ENCODE data around the gene MTA2. TPM values are rescaled to one million over a fixed set of nuclear protein-coding genes. Genes with fewer than 3 reads are reported as not detected.
A peak's percentile ranks its signal among the peaks of the same experiment; 100 is the strongest.
"Not testable (repeated sequence)": the region's sequence is repeated elsewhere in the genome, so short reads cannot be mapped to it uniquely, and the experiment has no call there.

The MTA2 gene
- 100 to 1,000 TPM in 3 of 7 donors, 10 to 100 TPM in 4; 41.5 to 130 (median 89.8) TPM for total RNA-seq
- 10 to 100 TPM; 54.2 to 90.4 TPM for polyA plus RNA-seq
- long read RNA-seq, donor 1, transcript MTA2-201 (18 exons, 3,058 nt), result major isoform, 28 of 55 reads
- long read RNA-seq, donor 1, partial matches to known transcripts, result 19 of 55 reads
- long read RNA-seq, donor 1, other reads (novel, unspliced or antisense), result 5 of 55 reads
- long read RNA-seq, donor 2, transcript MTA2-201 (18 exons, 3,058 nt), result major isoform, 5 of 94 reads
- long read RNA-seq, donor 2, partial matches to known transcripts, result 88 of 94 reads
- long read RNA-seq, donor 2, other reads (novel, unspliced or antisense), result 0 of 94 reads
- long read RNA-seq, donor 3, transcript MTA2-201 (18 exons, 3,058 nt), result major isoform, 17 of 34 reads
- long read RNA-seq, donor 3, partial matches to known transcripts, result 12 of 34 reads
- long read RNA-seq, donor 3, other reads (novel, unspliced or antisense), result 4 of 34 reads

- H3K4me1 ChIP-seq (ENCODE audit: insufficient read depth), result peaks cover 9% of the 10 kb centered on the region
Observed at GRCh38 chr11:62601372-62602140, at the start of gene MTA2. TSS of gene MTA2 (minus strand) at chr11:62601865. CDS start at chr11:62601450, 415 bp downstream.

GRCh38 chr11:62650283-62650682, 48.6 kb upstream of the MTA2 start:
- H3K27me3 ChIP-seq; H3K4me1 ChIP-seq (ENCODE audit: insufficient read depth); H3K36me3 ChIP-seq; H3K27ac ChIP-seq; H3K9me3 ChIP-seq; H3K4me3 ChIP-seq; DNase-seq; intact Hi-C loops (cut with DNase I): not testable (repeated sequence)
- WGBS, 3 donors, result 90 to 96% (median 92%) methylated on average over 12 of the region's 12 CpGs

More at GRCh38 chr11:62601372-62602140, at the start of gene MTA2:
- 0 to 1% (median 0%) methylated on average over 55 to 83 of the region's 83 CpGs for WGBS, 3 donors
- peak within 1 kb of the TSS; percentile 91 to 95 for H3K27ac ChIP-seq
- H3K36me3 ChIP-seq, result no peaks in the 10 kb centered on the region
- peak; percentile 98 to 100 (median 99) for DNase-seq
- intact Hi-C loops (cut with DNase I), result no loop called here
- H3K27me3 ChIP-seq, result no peaks in the 10 kb centered on the region
- peak within 1 kb of the TSS; percentile 81 for H3K4me3 ChIP-seq
- TF ChIP-seq EP300 (IDR thresholded peaks at IDR 0.05) (no peak), POLR2A (IDR thresholded peaks at IDR 0.05) (peak; percentile 59)
- H3K9me3 ChIP-seq, result no peaks in the 10 kb centered on the region

- intact Hi-C loops (cut with DNase I), result no loop called here
- peaks cover 2% of the 10 kb centered on the region for H3K36me3 ChIP-seq
- DNase-seq, result no peak
- peaks cover 8% of the 10 kb centered on the region for H3K4me1 ChIP-seq (ENCODE audit: insufficient read depth)
- no peak overlapping the region for H3K4me3 ChIP-seq
- WGBS, 3 donors, result 82 to 87% (median 87%) methylated on average over 11 of the region's 11 CpGs
- no peak overlapping the region for H3K27ac ChIP-seq
- TF ChIP-seq, protein P1, sequence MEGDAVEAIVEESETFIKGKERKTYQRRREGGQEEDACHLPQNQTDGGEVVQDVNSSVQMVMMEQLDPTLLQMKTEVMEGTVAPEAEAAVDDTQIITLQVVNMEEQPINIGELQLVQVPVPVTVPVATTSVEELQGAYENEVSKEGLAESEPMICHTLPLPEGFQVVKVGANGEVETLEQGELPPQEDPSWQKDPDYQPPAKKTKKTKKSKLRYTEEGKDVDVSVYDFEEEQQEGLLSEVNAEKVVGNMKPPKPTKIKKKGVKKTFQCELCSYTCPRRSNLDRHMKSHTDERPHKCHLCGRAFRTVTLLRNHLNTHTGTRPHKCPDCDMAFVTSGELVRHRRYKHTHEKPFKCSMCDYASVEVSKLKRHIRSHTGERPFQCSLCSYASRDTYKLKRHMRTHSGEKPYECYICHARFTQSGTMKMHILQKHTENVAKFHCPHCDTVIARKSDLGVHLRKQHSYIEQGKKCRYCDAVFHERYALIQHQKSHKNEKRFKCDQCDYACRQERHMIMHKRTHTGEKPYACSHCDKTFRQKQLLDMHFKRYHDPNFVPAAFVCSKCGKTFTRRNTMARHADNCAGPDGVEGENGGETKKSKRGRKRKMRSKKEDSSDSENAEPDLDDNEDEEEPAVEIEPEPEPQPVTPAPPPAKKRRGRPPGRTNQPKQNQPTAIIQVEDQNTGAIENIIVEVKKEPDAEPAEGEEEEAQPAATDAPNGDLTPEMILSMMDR (IDR thresholded peaks at IDR 0.05), result no peak
- TF ChIP-seq EP300 (IDR thresholded peaks at IDR 0.05) (no peak), POLR2A (IDR thresholded peaks at IDR 0.05) (no peak)
- H3K27me3 ChIP-seq, result no peaks in the 10 kb centered on the region
- no peaks in the 10 kb centered on the region for H3K9me3 ChIP-seq
Observed at GRCh38 chr11:62649486-62649885, 47.8 kb upstream of the MTA2 start.

DNA sequence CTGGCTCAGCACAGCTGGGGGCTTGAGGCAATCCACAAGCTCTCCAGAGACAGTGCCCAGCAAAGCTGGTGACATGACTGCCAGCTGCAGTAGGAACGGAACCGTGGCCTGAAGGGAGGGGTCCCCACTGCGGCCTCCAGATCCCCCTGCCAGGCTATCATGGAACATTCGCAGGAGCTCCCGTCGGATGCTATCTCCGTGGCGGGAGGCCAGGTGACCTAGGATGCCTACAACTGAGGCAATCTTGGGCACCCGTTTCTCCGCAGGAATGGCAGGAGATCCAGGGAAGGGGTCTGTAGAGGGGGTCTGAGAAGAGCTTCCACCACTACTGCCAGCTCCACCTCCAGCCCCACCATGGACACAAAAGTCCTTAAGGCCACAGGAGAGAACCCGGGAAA, 47.3 kb upstream of the MTA2 start:
- H3K9me3 ChIP-seq, result no peaks in the 10 kb centered on the region
- TF ChIP-seq POLR2A (IDR thresholded peaks at IDR 0.05), result no peak
- no peak for TF ChIP-seq EP300 (IDR thresholded peaks at IDR 0.05)
- TF ChIP-seq, protein P1 (IDR thresholded peaks at IDR 0.05), result no peak
- H3K4me3 ChIP-seq, result no peak overlapping the region
- DNase-seq, result no peak
- peaks cover 6% of the 10 kb centered on the region for H3K4me1 ChIP-seq (ENCODE audit: insufficient read depth)
- intact Hi-C loops (cut with DNase I), result no loop called here
- H3K36me3 ChIP-seq, result peaks cover 2% of the 10 kb centered on the region
- H3K27me3 ChIP-seq, result no peaks in the 10 kb centered on the region
- H3K27ac ChIP-seq, result no peak overlapping the region
- 78 to 89% (median 80%) methylated on average over 11 of the region's 11 CpGs for whole genome bisulfite sequencing, 3 donors

DNA sequence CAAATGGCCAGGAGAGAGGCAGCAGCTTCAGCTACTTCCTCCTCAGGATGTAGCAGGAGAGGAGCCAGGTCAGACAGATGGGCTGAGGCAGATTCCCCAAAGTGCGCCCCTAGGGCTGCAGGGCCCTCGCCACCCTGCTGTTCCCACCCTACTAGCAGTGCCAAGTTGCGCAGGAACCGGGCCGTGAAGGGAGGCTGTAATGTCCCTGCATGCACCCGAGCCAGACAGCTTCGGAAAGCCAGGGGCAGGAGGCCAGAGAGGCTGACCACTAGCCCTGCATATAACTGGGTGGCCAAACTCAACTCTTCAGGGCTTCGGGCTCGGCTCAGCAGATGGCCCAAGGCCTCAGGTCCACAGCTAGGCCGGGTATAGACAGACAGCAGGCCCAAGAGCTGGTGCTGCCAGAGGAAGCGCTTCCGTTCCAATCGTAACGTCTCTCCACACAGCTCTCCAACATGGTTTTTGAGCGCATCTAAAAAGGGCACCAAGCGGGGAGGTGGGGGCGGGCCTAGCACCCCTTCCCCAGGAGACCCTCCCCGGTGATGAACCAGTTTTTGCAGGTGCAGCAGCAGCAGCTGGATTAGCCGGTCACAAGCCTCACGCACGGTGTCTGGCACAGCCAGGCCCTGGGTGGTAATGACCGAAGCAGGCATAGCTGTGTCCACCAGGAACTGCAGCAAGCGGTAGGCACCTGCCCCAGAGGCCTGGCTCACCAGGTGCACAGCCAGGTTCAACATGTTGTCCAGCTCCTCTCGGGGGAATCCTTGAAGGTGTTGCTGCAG, 46.7 kb upstream of the MTA2 start:
- H3K27me3 ChIP-seq, result no peaks in the 10 kb centered on the region
- peaks cover 6% of the 10 kb centered on the region for H3K4me1 ChIP-seq (ENCODE audit: insufficient read depth)
- peaks cover 2% of the 10 kb centered on the region for H3K36me3 ChIP-seq
- H3K27ac ChIP-seq, result no peak overlapping the region
- DNase-seq, result no peak
- no peak overlapping the region for H3K4me3 ChIP-seq
- no peaks in the 10 kb centered on the region for H3K9me3 ChIP-seq
- intact Hi-C loops (cut with DNase I), result no loop called here
- TF ChIP-seq, protein P1 (IDR thresholded peaks at IDR 0.05), result no peak
- TF ChIP-seq POLR2A (IDR thresholded peaks at IDR 0.05), result no peak
- no peak for TF ChIP-seq EP300 (IDR thresholded peaks at IDR 0.05)
- WGBS, 3 donors, result 83 to 89% (median 88%) methylated on average over 22 to 24 of the region's 24 CpGs
